Activated CD8-positive, alpha-beta memory T cell treated with anti-CD3 and anti-CD28 coated beads, Interleukin-2, amount 50 U/mL, for 48 hours (primary cell): ENCODE results near the gene ST7.
A peak's percentile ranks its signal among the peaks of the same experiment; 100 is the strongest.
"Not testable (repeated sequence)": the region's sequence is repeated elsewhere in the genome, so short reads cannot be mapped to it uniquely, and the experiment has no call there.

Experiments
- DNase-seq: peaks from one replicate; pipeline ENCODE4 v3.0.0-alpha.2; 2020

Gene ST7

GRCh38 chr7:116953372-116953905, at the start of gene ST7:
Gene ST7, plus strand, starts transcription at chr7:116953501. Its CDS starts 40 bp downstream, at chr7:116953541.
- DNase-seq: peak; percentile 84

- no peak for DNase-seq
These were observed 46.9 kb upstream of the ST7 start for GRCh38 chr7:116906391-116906790.

- no peak for DNase-seq
These were observed 42.9 kb upstream of the ST7 start for GRCh38 chr7:116910383-116910782.

- no peak for DNase-seq
These were observed 41.5 kb upstream of the ST7 start for GRCh38 chr7:116911801-116912200.

GRCh38 chr7:116912269-116912909, 40.9 kb upstream of the ST7 start:
- DNase-seq: no peak

GRCh38 chr7:116918704-116919103, 34.6 kb upstream of the ST7 start:
- no peak for DNase-seq

- DNase-seq: no peak
These were observed 32.9 kb upstream of the ST7 start for GRCh38 chr7:116920359-116920758.

GRCh38 chr7:116922545-116922944, 30.8 kb upstream of the ST7 start:
- no peak for DNase-seq

GRCh38 chr7:116924741-116925140, 28.6 kb upstream of the ST7 start:
- DNase-seq: no peak

- DNase-seq: no peak
These were observed 24.3 kb upstream of the ST7 start for GRCh38 chr7:116929021-116929420.

- peak; percentile 91 for DNase-seq
These were observed 23.1 kb upstream of the ST7 start for GRCh38 chr7:116929914-116930913.

- DNase-seq: no peak
These were observed 20.7 kb upstream of the ST7 start for GRCh38 chr7:116932566-116932965.

GRCh38 chr7:116933465-116933864, 19.8 kb upstream of the ST7 start:
- DNase-seq: no peak

- DNase-seq: no peak
These were observed 18.7 kb upstream of the ST7 start for GRCh38 chr7:116934580-116934979.

- DNase-seq: not testable (repeated sequence)
These were observed 16.5 kb upstream of the ST7 start for GRCh38 chr7:116936844-116937243.

GRCh38 chr7:116938678-116939077, 14.6 kb upstream of the ST7 start:
- DNase-seq: no peak

- DNase-seq: no peak
These were observed 12.5 kb upstream of the ST7 start for GRCh38 chr7:116940689-116941370.

GRCh38 chr7:116942504-116942903, 10.8 kb upstream of the ST7 start:
- DNase-seq: no peak

- no peak for DNase-seq
These were observed 4.4 kb upstream of the ST7 start for GRCh38 chr7:116948934-116949333.

GRCh38 chr7:116949941-116950801, 3.1 kb upstream of the ST7 start:
- DNase-seq: no peak

GRCh38 chr7:116950889-116951351, 2.4 kb upstream of the ST7 start:
- no peak for DNase-seq
